HepG2 (cell line): ENCODE measurements around the gene MYO1G.

Experiments used
- CEBPB ChIP-seq: IDR thresholded peaks from 2 replicates; pipeline ENCODE4 v1.6.1; 2011; ENCODE audit warnings: low read depth, low read length, improper control_type of control experiment, borderline replicate concordance
- CTCF ChIP-seq: sonication (generic); formaldehyde crosslinking; IDR thresholded peaks from 2 replicates; pipeline ENCODE4 v1.5.0; 2020; ENCODE audit warnings: mild to moderate bottlenecking, missing genetic modification reagents, moderate library complexity
- JUND ChIP-seq: sonication (generic); formaldehyde crosslinking; IDR thresholded peaks from 2 replicates; pipeline ENCODE4 v1.8.0; 2022; ENCODE audit warnings: mild to moderate bottlenecking, missing genetic modification reagents
- MAFK ChIP-seq, 2 experiments: IDR thresholded peaks in 1 of 2; conservative IDR thresholded peaks in 1 of 2; 2 replicates each; pipeline ENCODE4 v1.6.1; 2011; ENCODE audit warnings: improper control_type of control experiment in 2 of 2, low read length in 2 of 2
- POLR2A ChIP-seq, 2 experiments: IDR thresholded peaks; 2 replicates each; pipeline ENCODE4 v1.6.1; 2011; ENCODE audit warnings: low read depth in 2 of 2, low read length in 2 of 2, mild to moderate bottlenecking in 1 of 2, moderate library complexity in 1 of 2; ENCODE audit not compliant: insufficient read depth in 1 of 2
- RFX5 ChIP-seq: IDR thresholded peaks from 2 replicates; pipeline ENCODE4 v1.6.1; 2011; ENCODE audit warnings: low read depth, low read length, improper control_type of control experiment
- SSRP1 ChIP-seq: IDR thresholded peaks from 2 replicates; pipeline ENCODE4 v1.6.1; 2016; ENCODE audit warnings: control low read depth
- TAF1 ChIP-seq: sonication (generic); formaldehyde crosslinking; IDR thresholded peaks from 2 replicates; pipeline ENCODE4 v1.4.0; 2020; ENCODE audit warnings: missing genetic modification reagents
- ZBTB33 ChIP-seq: sonication (generic); formaldehyde crosslinking; IDR thresholded peaks from 2 replicates; pipeline ENCODE4 v1.4.0; 2020; ENCODE audit warnings: missing genetic modification reagents
- ZBTB4 ChIP-seq: sonication (generic); formaldehyde crosslinking; IDR thresholded peaks from 2 replicates; pipeline ENCODE4 v1.4.0; 2020; ENCODE audit warnings: missing genetic modification reagents, mild to moderate bottlenecking, borderline replicate concordance
- ZFP36 ChIP-seq: fragments of 150-350 bp; IDR thresholded peaks from 2 replicates; pipeline ENCODE4 v1.6.1; 2018; ENCODE audit warnings: borderline replicate concordance, low read length, low read depth; ENCODE audit not compliant: partially characterized antibody
- ZNF180 ChIP-seq: sonication (generic); formaldehyde crosslinking; IDR thresholded peaks from 2 replicates; pipeline ENCODE4 v1.4.0; 2020; ENCODE audit warnings: low read depth, missing genetic modification reagents, borderline replicate concordance
- ZNF24 ChIP-seq: fragments of 450-650 bp; IDR thresholded peaks from 2 replicates; pipeline ENCODE4 v1.6.1; 2017; ENCODE audit warnings: antibody characterized with exemption, mild to moderate bottlenecking
- ZNF839 ChIP-seq: sonication (generic); formaldehyde crosslinking; IDR thresholded peaks from 2 replicates; pipeline ENCODE4 v1.4.0; 2020; ENCODE audit warnings: missing genetic modification reagents, mild to moderate bottlenecking, borderline replicate concordance

GRCh38 chr7:44963364-44964290 lies 15.2 kb downstream of the MYO1G start:
- TF ChIP-seq ZFP36 = no peak
- TF ChIP-seq JUND = no peak
- TF ChIP-seq ZBTB4 (CRISPR knock-in tag) = no peak
- TF ChIP-seq ZNF180 (CRISPR knock-in tag) = no peak
- TF ChIP-seq POLR2A (IDR thresholded peaks at IDR 0.05; ENCODE audit: insufficient read depth in 1 of 2, low read depth in 2 of 2, low read length in 2 of 2) = no peak
- no peak for TF ChIP-seq CTCF (CRISPR knock-in tag)
- no peak for TF ChIP-seq ZBTB33 (CRISPR knock-in tag)
- no peak for TF ChIP-seq ZNF24
- TF ChIP-seq ZNF839 (CRISPR knock-in tag) = no peak
- no peak for TF ChIP-seq MAFK (conservative IDR thresholded peaks at IDR 0.05 in 1 of 2, IDR thresholded peaks at IDR 0.05 in 1 of 2; ENCODE audit: low read length in 2 of 2)
- TF ChIP-seq CEBPB = no peak
- no peak for TF ChIP-seq SSRP1 (CRISPR knock-in tag)
- TF ChIP-seq TAF1 = no peak
- no peak for TF ChIP-seq RFX5
